Measurements from ENCODE around the gene LMO2.

The LMO2 gene

DNA sequence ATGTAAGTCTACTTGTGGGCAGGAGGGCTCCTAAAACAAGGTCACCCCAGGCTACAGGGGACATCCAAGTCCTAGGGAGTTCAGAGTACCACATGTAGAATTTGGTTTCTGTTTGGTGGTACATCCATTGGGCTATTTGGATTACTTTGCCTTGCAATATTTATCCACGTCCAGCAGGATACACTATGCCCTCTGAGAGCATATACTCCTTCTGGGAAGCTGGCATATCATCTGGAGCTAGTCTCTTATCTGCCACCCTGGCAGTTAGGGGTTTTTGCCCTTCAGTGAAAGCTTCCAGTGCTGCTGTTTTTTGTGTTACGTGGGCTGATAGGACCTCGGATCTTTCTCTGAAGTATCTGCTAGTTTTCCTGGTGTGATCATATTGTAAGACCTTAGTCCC, 7.3 kb downstream of the LMO2 start:
- H3K27me3 ChIP-seq (replicated peaks; ENCODE audit: control insufficient read depth, insufficient read depth, low read length), result no peaks in the 10 kb centered on the region; the same call in 1 of the 2 replicates
- TF ChIP-seq CTCF (IDR thresholded peaks at IDR 0.05; ENCODE audit: insufficient read depth, low read length, poor library complexity, severe bottlenecking), result no peak
- no peak overlapping the region for H3K4me3 ChIP-seq (replicated peaks; ENCODE audit: low read depth, low read length)
- DNase-seq (ENCODE audit: extremely low read depth, insufficient read length), result no peak
- no peaks in the 10 kb centered on the region; the same call in 1 of the 2 replicates for H3K36me3 ChIP-seq (ENCODE audit: control insufficient read depth, insufficient read depth, low read length)

DNA sequence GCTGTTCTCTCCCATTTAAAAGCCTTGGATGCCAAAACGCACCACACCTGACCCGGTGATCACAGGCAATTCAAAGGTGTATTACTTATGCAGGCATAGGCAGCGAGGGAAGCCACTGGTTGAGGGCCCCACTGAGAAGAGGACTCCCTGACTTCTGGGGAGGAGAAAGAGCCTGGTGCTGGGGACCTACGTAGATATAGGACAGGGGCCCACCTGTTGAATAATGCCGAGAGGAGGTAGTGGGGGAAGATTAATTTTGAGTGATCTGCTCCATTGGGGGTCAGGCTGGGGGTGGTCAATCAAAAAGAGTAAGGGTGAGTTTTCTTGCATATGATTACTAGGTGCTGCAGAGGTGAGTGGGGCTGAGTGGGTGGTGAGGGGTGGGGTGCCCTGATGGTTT, 7.8 kb downstream of the LMO2 start:
- H3K4me3 ChIP-seq (replicated peaks; ENCODE audit: low read depth, low read length), result no peak overlapping the region
- no peak for DNase-seq (ENCODE audit: extremely low read depth, insufficient read length)
- H3K36me3 ChIP-seq (ENCODE audit: control insufficient read depth, insufficient read depth, low read length), result no peaks in the 10 kb centered on the region; the same call in 1 of the 2 replicates
- no peaks in the 10 kb centered on the region; the same call in 1 of the 2 replicates for H3K27me3 ChIP-seq (replicated peaks; ENCODE audit: control insufficient read depth, insufficient read depth, low read length)
- TF ChIP-seq CTCF (IDR thresholded peaks at IDR 0.05; ENCODE audit: insufficient read depth, low read length, poor library complexity, severe bottlenecking), result no peak

- Histone ChIP-seq H3K4me3 (replicated peaks; ENCODE audit: low read depth, low read length) (no peak overlapping the region), H3K27me3 (replicated peaks; ENCODE audit: control insufficient read depth, insufficient read depth, low read length) (no peaks in the 10 kb centered on the region; the same call in 1 of the 2 replicates), H3K36me3 (ENCODE audit: control insufficient read depth, insufficient read depth, low read length) (no peaks in the 10 kb centered on the region)
- TF ChIP-seq CTCF (IDR thresholded peaks at IDR 0.05; ENCODE audit: insufficient read depth, low read length, poor library complexity, severe bottlenecking), result no peak
- DNase-seq (ENCODE audit: extremely low read depth, insufficient read length), result no peak
Measured at GRCh38 chr11:33881651-33882503, 10.0 kb downstream of the LMO2 start.

- no peaks in the 10 kb centered on the region; the same call in 1 of the 2 replicates for H3K27me3 ChIP-seq (replicated peaks; ENCODE audit: control insufficient read depth, insufficient read depth, low read length)
- no peak overlapping the region for H3K4me3 ChIP-seq (replicated peaks; ENCODE audit: low read depth, low read length)
- no peaks in the 10 kb centered on the region for H3K36me3 ChIP-seq (ENCODE audit: control insufficient read depth, insufficient read depth, low read length)
- no peak for TF ChIP-seq CTCF (IDR thresholded peaks at IDR 0.05; ENCODE audit: insufficient read depth, low read length, poor library complexity, severe bottlenecking)
- DNase-seq (ENCODE audit: extremely low read depth, insufficient read length), result no peak
Measured at GRCh38 chr11:33880979-33881378, 10.9 kb downstream of the LMO2 start.

GRCh38 chr11:33879375-33879774, 12.5 kb downstream of the LMO2 start:
- DNase-seq (ENCODE audit: extremely low read depth, insufficient read length), result no peak
- H3K36me3 ChIP-seq (ENCODE audit: control insufficient read depth, insufficient read depth, low read length), result no peaks in the 10 kb centered on the region
- no peak overlapping the region for H3K4me3 ChIP-seq (replicated peaks; ENCODE audit: low read depth, low read length)
- H3K27me3 ChIP-seq (replicated peaks; ENCODE audit: control insufficient read depth, insufficient read depth, low read length), result no peaks in the 10 kb centered on the region; the same call in 1 of the 2 replicates
- TF ChIP-seq CTCF (IDR thresholded peaks at IDR 0.05; ENCODE audit: insufficient read depth, low read length, poor library complexity, severe bottlenecking), result no peak

Data from GM06990 (cell line).